Calu3 (cell line): Measurements from ENCODE around the gene E2F4. TPM values are rescaled to one million over a fixed set of nuclear protein-coding genes. Genes with fewer than 3 reads are reported as not detected.

Experiments
- BruUV-seq: library from RNA; stranded (reverse); fragments of 400-500 nt; replicated peaks from 2 replicates; lab custom pipeline; 2021; lab: Mats Ljungman, UMichigan
- CTCF ChIA-PET: fragments of 300-600 bp; sonication (Branson Sonifier 250); formaldehyde crosslinking; loops from one replicate; lab custom pipeline; 2022; ENCODE audit warnings: antibody characterized with exemption; lab: Charles Lee
- DNase-seq: peaks from one replicate; pipeline ENCODE4 v3.0.0; 2022
- H3K27ac Mint-ChIP-seq: one replicate; pipeline ENCODE4 v1.8.0; 2022; ENCODE audit warnings: mixed read lengths; ENCODE audit not compliant: unreplicated experiment
- H3K27me3 Mint-ChIP-seq: one replicate; pipeline ENCODE4 v1.8.0; 2022; ENCODE audit warnings: mixed read lengths; ENCODE audit not compliant: unreplicated experiment
- H3K36me3 Mint-ChIP-seq: one replicate; pipeline ENCODE4 v1.8.0; 2022; ENCODE audit warnings: mild to moderate bottlenecking, moderate library complexity, mixed read lengths; ENCODE audit not compliant: insufficient read depth, unreplicated experiment
- H3K4me1 Mint-ChIP-seq: one replicate; pipeline ENCODE4 v1.8.0; 2022; ENCODE audit warnings: mild to moderate bottlenecking, low read depth, mixed read lengths; ENCODE audit not compliant: unreplicated experiment
- H3K4me3 Mint-ChIP-seq: one replicate; pipeline ENCODE4 v1.8.0; 2022; ENCODE audit warnings: mild to moderate bottlenecking, low read depth, moderate library complexity, mixed read lengths; ENCODE audit not compliant: unreplicated experiment
- H3K9me3 Mint-ChIP-seq: one replicate; pipeline ENCODE4 v1.8.0; 2022; ENCODE audit warnings: low read depth, mixed read lengths; ENCODE audit not compliant: unreplicated experiment
- intact Hi-C: fragments of 100-400 bp; cut with micrococcal nuclease; formaldehyde crosslinking; loops from one replicate; pipeline ENCODE4 v1.10.0; 2022; ENCODE audit not compliant: unreplicated experiment
- total RNA-seq: library from RNA; stranded (reverse); gene quantifications from 2 replicates; pipeline ENCODE4 v1.2.3, GENCODE V29; 2022
- TF ChIP-seq, protein P1 (sequence below): fragments of 200-600 bp; IDR thresholded peaks from one replicate; pipeline ENCODE4 v1.8.0; 2022; ENCODE audit warnings: antibody characterized with exemption; ENCODE audit not compliant: unreplicated experiment

E2F4 gene
- total RNA-seq, 1 experiment from 2014 or later: 95.3 TPM

DNA sequence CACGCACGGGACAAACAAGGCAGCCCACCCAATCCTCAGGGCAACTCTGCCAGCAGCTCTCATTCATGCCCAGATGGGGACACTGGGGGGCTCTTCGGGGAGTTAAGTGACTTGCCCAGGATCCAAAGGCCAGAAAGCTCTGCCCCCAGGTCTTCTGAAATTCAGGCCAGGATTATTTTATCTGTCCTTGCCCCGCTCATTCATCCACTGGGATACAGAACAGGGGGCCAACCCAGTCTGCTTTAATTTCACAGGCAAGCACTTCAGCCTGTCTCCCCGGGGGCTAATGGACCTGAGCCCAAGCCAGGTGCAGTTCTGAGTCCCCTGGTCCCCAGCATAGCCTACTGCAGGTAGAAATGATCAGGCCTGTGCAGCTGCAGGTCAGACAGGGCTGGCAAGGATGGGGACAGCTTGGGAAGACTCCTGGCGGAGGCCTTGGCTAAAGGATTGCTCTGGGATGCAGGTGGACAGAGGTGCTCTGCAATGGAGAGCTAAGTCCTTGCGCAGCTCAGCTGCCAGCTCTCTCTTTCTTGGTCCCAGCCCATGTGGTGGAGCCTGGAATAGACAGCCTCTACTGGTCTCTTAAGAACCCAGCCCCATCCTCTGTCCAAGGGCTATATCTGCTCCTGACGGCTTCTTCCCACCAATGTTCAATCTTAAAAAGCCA is 40.4 kb upstream of the E2F4 start:
- BruUV-seq: no TSS peak
- no peaks in the 10 kb centered on the region for H3K27me3 Mint-ChIP-seq
- no peak overlapping the region for H3K27ac Mint-ChIP-seq

DNA sequence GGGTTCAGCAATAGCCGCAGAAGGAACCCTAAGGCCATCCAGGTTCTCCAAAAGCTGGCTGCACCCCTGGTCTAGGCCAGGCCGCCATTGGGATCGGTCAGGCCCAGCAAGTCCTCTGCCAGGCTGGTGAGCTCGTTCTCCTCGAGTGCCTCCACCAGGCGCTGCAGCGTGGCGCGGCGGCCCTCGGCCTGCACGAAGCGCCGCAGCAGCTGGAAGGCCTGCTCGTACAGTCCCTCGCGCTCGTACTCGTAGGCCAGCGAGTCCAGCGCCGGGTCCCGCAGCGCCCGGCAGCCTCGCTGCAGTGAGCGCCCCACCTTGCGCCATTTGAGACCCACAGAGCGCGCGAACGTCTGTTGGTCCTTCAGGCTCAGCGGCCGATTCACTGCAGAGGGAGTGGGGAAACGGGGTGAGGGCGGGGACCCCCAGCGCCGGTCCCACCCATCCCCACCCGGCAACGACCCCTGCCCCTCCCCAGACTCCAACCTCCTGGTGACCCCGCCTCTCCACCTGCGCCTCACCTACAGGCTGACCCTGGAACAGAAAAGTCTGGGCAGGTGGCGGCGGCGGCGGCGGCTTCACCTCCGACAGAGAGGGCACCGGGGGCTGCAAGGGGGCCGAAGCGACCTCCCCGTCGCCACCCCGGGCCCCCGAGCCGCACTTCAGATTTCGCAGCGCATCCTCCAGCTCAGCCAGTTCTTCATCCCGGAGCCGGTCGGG is 37.2 kb upstream of the E2F4 start:
- Mint-ChIP-seq H3K4me3 (peak overlapping the region; percentile 21), H3K27ac (no peak overlapping the region), H3K9me3 (no peaks in the 10 kb centered on the region), H3K36me3 (peaks cover 51% of the 10 kb centered on the region), H3K4me1 (peaks cover 29% of the 10 kb centered on the region), H3K27me3 (no peaks in the 10 kb centered on the region)
- TF ChIP-seq, protein P1, sequence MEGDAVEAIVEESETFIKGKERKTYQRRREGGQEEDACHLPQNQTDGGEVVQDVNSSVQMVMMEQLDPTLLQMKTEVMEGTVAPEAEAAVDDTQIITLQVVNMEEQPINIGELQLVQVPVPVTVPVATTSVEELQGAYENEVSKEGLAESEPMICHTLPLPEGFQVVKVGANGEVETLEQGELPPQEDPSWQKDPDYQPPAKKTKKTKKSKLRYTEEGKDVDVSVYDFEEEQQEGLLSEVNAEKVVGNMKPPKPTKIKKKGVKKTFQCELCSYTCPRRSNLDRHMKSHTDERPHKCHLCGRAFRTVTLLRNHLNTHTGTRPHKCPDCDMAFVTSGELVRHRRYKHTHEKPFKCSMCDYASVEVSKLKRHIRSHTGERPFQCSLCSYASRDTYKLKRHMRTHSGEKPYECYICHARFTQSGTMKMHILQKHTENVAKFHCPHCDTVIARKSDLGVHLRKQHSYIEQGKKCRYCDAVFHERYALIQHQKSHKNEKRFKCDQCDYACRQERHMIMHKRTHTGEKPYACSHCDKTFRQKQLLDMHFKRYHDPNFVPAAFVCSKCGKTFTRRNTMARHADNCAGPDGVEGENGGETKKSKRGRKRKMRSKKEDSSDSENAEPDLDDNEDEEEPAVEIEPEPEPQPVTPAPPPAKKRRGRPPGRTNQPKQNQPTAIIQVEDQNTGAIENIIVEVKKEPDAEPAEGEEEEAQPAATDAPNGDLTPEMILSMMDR: no peak
- CTCF ChIA-PET: interaction anchor here (0.6 to 1.3 kb wide), 4 partner anchors 43 to 201 kb away, joined by 3 to 6 read pairs (median 4); no protein-coding TSS in a partner anchor
- intact Hi-C loops: loop anchor here (5.0 to 10.0 kb wide), 2 partner anchors 140 to 177 kb away; no protein-coding TSS in a partner anchor
- no TSS peak for BruUV-seq
- no peak for DNase-seq

More for the DNA sequence above, 40.4 kb upstream of the E2F4 start:
- Mint-ChIP-seq H3K9me3 (no peaks in the 10 kb centered on the region), H3K36me3 (peaks cover 37% of the 10 kb centered on the region), H3K4me3 (peak overlapping the region; percentile 71), H3K4me1 (peaks cover 10% of the 10 kb centered on the region)
- intact Hi-C loops: loop anchor here (5.0 to 10.0 kb wide), 2 partner anchors 137 to 174 kb away; no protein-coding TSS in a partner anchor
- TF ChIP-seq, protein P1: no peak
- DNase-seq: no peak
- CTCF ChIA-PET: interaction anchor here (0.6 to 1.1 kb wide), 4 partner anchors 9 to 38 kb away, joined by 3 to 4 read pairs (median 3); partner anchors contain the start of gene NOL3

DNA sequence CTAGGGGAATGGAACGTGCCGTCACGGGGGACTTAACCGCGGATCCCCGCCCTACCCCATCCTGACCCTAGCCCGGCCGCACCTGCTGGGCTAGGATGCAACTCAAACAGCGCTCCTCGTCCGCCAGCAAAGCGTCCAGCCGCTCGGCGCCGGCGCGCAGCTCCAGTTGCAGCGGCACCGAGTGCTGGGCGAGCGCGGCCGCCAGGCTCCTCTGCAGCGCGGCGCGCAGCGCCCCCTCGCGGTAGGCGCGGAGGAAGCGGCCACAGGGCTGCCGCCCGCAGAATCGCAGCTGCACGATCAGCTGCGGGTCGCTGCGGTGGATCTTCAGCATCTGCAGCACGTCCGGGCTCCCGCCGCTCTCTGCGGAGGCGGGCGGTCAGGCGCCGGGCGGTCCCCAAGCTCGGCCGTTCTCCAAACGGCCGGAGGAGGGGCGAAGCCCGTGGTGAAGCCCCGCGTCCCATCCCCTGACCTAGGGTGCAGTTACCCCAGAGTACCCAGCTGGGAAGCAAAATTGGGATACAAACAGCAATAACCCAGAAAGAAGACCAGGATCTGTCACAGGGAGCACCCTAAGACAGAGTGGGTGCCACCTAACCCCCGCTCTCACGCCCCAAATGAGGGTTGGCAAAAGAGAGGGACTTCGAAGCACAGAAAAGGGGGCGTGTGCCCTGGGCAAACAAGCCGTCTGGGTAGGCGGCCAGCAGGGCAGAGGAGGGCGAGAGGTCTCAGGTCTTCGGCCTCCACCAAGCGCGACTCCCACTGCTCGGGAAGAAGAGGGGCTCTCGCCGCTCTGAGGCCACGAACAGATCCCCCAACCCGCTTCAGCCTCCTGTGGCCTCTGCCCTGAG is 36.4 kb upstream of the E2F4 start:
- peak; percentile 79 for DNase-seq
- Mint-ChIP-seq H3K36me3 (peaks cover 56% of the 10 kb centered on the region), H3K4me1 (peaks cover 29% of the 10 kb centered on the region), H3K9me3 (no peaks in the 10 kb centered on the region), H3K27ac (no peak overlapping the region), H3K27me3 (no peaks in the 10 kb centered on the region), H3K4me3 (peak overlapping the region; percentile 21)
- intact Hi-C loops: loop anchor here (10.0 kb wide), 1 partner anchor 141 kb away; no protein-coding TSS in a partner anchor
- TF ChIP-seq, protein P1: peak; percentile 86
- CTCF ChIA-PET: interaction anchor here (0.6 to 1.3 kb wide), 5 partner anchors 43 to 201 kb away, joined by 3 to 6 read pairs (median 4); no protein-coding TSS in a partner anchor
- no TSS peak for BruUV-seq
